NCI-H774 (cell line): ENCODE data around the gene MGAT1.
"Not testable (repeated sequence)": the region's sequence is repeated elsewhere in the genome, so short reads cannot be mapped to it uniquely, and the experiment has no call there.

ENCODE experiments used
- DNase-seq: peaks from one replicate; lab custom pipeline; 2025; lab: John Stamatoyannopoulos, UW

Gene MGAT1

GRCh38 chr5:180804129-180804618, 1.6 kb upstream of the MGAT1 start:
- DNase-seq, result no peak

- no peak for DNase-seq
These were observed 849 bp upstream of the MGAT1 start for GRCh38 chr5:180803181-180804128.

GRCh38 chr5:180801596-180802324, 846 bp downstream of the MGAT1 start:
- no peak for DNase-seq

- no peak for DNase-seq
These were observed 2.5 kb downstream of the MGAT1 start for GRCh38 chr5:180799902-180800801.

GRCh38 chr5:180799194-180799593, 3.4 kb downstream of the MGAT1 start:
- DNase-seq, result no peak

- DNase-seq, result no peak
These were observed 4.4 kb downstream of the MGAT1 start for GRCh38 chr5:180798193-180798592.

GRCh38 chr5:180797256-180798192, 5.1 kb downstream of the MGAT1 start:
- DNase-seq, result no peak

GRCh38 chr5:180795771-180796313, 6.8 kb downstream of the MGAT1 start:
- DNase-seq, result no peak

- no peak for DNase-seq
These were observed 9.7 kb downstream of the MGAT1 start for GRCh38 chr5:180792965-180793287.

GRCh38 chr5:180792287-180792964, 10.2 kb downstream of the MGAT1 start:
- DNase-seq, result no peak

GRCh38 chr5:180791611-180792213, 10.9 kb downstream of the MGAT1 start:
- no peak for DNase-seq

GRCh38 chr5:180790524-180790923, 12.1 kb downstream of the MGAT1 start:
- no peak for DNase-seq

GRCh38 chr5:180790020-180790419, 12.6 kb downstream of the MGAT1 start:
- no peak for DNase-seq

GRCh38 chr5:180788651-180789410, 13.8 kb downstream of the MGAT1 start:
- DNase-seq, result not testable (repeated sequence)

GRCh38 chr5:180787711-180788431, 14.7 kb downstream of the MGAT1 start:
- DNase-seq, result no peak

GRCh38 chr5:180786531-180787398, 15.8 kb downstream of the MGAT1 start:
- DNase-seq, result no peak

GRCh38 chr5:180785794-180786221, 16.8 kb downstream of the MGAT1 start:
- DNase-seq, result no peak
